HG03571 (cell line): Measurements from ENCODE around the gene ZNF460.

ENCODE experiments used
- ATAC-seq: cut with Tn5 transposase; IDR thresholded peaks from one replicate; pipeline ENCODE4 v1.9.1; 2021; ENCODE audit not compliant: unreplicated experiment

The ZNF460 gene

GRCh38 chr19:57279418-57280164, 694 bp upstream of the ZNF460 start:
- ATAC-seq = peak; percentile 63

GRCh38 chr19:57280962-57281400, 696 bp downstream of the ZNF460 start:
- no peak for ATAC-seq

- no peak for ATAC-seq
Observed at GRCh38 chr19:57282011-57282643, 1.8 kb downstream of the ZNF460 start.

- no peak for ATAC-seq
Observed at GRCh38 chr19:57288373-57288772, 8.1 kb downstream of the ZNF460 start.

DNA sequence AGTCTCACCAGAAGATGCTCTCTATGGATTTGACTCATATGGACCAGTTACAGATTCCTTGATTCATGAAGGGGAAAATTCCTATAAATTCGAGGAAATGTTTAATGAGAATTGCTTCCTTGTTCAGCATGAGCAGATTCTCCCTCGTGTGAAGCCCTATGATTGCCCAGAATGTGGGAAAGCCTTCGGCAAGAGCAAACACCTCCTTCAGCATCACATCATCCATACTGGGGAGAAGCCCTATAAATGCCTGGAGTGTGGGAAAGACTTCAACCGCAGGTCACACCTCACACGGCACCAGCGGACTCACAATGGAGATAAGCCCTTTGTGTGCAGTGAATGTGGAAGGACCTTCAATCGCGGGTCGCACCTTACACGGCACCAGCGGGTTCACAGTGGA, 10.7 kb downstream of the ZNF460 start:
- ATAC-seq = no peak

- ATAC-seq = no peak
Observed at GRCh38 chr19:57292547-57292946, 12.3 kb downstream of the ZNF460 start.

DNA sequence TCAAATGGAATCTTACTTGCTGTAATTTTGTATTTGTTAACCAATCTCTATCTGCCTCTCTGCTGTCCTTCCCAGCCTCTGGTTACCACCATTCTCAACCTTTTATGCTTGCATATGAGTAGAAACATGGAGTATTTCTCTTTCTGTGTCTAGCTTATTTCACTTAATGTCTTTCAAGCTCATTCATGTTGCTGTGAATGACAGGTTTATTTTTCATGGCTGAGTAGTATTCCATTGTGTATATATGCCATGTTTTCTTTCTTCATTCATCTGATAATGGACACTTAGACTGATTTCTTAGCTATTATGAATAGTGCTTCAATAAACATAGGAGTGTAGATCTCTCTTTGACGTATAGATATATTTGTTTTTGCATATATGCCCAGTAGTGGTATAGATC, 13.4 kb downstream of the ZNF460 start:
- no peak for ATAC-seq

GRCh38 chr19:57302020-57302465, 21.8 kb downstream of the ZNF460 start:
- no peak for ATAC-seq

DNA sequence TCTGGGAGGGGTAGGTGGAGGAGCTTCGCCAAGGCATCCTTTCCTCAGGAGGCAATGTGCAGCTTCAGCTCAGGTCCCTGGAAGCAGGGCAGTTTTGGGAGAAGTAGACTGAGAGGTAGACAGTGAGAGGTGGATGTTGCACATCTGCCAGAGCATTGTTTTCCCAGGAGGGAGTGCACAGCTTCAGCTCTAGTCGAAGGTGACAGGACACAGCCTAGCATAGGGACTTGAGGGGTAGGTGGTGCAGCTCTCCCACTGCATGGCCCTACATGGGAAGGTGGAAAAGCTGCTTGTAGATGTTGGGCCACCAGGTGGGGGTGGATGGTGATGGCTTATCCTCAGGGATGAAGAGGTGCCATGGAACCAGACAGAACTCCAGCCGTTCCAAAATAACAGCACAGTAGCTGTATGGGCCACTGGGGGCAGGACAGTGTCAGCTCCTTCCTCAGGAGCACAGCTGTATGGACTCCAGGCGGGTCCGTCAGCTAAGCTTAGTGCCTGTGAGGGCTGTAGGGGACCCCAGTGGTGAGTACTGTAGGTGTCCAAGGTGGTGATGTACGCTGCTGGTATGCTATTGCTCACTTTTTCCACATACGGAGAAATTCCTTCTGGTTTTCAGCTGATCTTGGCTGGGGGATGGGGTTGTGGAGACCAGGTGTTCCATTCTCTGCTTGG, 22.6 kb downstream of the ZNF460 start:
- no peak for ATAC-seq

DNA sequence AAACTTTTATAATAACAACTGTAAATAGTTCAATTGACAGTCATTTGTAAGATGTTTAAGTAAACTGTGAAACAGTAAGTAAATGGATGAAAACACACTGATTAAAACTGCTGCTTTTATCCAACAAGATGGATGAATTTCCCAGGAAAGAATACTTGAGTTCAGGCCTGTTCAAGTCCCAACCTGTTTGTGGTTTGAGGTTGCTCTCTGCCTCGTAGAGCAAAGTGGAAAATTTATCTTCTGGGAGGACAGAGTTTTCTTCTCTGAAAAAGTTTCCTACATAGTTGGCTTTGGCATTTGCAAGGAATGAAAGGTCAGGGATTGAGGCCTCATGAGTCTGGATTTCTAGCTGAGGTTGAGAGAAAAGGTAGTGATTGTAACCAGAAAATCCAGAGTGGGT, 24.8 kb downstream of the ZNF460 start:
- ATAC-seq = no peak

DNA sequence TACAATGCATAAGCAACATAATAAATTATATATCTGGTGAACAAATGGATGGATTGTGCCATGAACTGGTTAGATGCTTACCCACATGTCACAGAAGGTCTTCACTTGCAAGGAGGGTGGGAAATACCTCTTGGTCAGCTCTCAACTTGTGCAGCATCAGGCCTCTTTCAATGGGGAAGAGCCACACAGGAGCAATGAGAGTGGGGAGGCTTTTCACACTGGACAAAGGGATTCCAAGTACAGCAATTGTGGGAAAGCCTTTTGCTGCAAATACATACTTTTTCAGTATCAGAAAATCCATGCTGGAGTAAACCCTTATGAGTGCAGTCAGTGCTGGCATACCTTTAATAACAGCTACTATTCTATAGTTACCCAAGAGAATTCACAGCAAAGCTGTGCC, 28.2 kb downstream of the ZNF460 start:
- ATAC-seq = no peak

GRCh38 chr19:57310792-57311191, 30.5 kb downstream of the ZNF460 start:
- no peak for ATAC-seq

DNA sequence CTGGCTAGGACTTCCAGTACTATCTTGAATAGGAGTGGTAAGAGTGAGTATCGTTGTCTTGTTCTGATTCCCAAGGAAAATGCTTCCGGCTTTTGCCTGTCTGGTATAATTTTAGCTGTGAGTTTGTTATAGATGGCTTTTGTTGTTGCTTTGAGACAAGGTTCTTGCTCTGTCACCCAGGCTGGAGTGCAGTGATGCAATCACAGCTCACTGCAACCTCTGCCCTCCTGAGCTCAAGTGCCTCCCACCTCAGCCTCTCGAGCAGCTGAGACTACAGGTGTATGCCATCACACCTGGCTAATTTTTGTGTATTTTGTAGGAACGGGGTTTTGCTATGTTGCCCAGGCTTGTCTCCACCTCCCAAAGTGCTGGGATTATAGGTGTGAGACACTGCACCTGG, 33.9 kb downstream of the ZNF460 start:
- ATAC-seq = no peak

DNA sequence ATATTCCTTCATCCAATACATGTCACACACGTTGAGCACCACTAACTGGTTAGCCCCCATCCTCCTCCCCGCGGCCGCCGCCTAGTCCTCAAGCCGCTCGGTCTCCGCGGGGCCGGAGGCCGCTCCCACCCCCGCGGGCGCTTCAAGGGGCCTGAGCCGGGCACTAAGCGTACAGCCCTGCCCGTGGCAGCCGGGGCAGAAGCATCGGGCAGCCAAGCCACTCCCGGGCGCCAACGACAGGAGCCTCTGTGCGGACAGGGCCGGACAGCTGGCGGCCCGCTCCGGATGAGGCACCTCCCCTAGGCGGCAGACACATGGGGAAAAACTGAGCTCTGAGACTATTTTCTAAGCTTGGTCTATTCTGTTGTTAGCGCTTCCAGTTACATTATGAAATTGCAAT, 37.2 kb downstream of the ZNF460 start:
- no peak for ATAC-seq

DNA sequence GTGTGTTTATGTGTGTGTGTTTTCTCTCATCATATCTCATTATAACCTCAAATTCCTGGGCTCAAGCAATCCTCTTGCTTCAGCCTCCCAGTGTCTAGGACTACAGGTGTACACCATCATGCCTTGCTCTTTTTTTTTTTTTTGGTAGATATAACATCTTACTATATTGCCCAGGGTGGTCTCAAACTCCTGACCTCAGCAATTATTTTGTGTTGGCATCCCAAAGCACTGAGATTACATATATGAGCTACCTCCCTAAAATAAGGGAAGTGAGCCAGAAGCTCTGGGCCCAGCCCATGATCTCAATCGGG, 39.5 kb downstream of the ZNF460 start:
- no peak for ATAC-seq

GRCh38 chr19:57320180-57321084, 40.1 kb downstream of the ZNF460 start, which contains the start of gene ZNF543:
TSS of gene ZNF543 (plus strand) at chr19:57320472. CDS start at chr19:57320854, 382 bp downstream.
- ATAC-seq = peak; percentile 96

- ATAC-seq = no peak
Observed at GRCh38 chr19:57321116-57321515, 40.8 kb downstream of the ZNF460 start.

DNA sequence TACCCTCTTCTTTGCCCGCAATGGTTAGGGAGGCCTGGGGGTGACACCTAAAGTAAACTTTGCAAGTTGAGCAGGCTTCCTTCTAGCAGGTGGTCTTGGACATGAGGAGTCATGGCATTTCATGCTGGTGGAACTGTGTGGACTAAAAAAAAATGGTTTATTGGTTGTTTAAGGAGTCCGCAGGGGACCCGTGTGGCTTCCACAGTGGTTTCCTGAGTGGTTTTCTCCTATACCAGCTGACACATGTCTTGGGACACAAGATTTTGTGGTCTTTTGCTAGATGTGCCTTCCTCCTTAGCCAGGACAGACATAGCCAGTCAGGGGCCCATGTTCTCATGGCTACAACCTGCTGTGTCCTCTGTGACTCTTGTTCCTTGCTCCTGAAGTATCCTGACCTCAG, 41.5 kb downstream of the ZNF460 start:
- ATAC-seq = no peak

- no peak for ATAC-seq
Observed at GRCh38 chr19:57324992-57325391, 44.7 kb downstream of the ZNF460 start.

- no peak for ATAC-seq
Observed at GRCh38 chr19:57327993-57328392, 47.7 kb downstream of the ZNF460 start.

DNA sequence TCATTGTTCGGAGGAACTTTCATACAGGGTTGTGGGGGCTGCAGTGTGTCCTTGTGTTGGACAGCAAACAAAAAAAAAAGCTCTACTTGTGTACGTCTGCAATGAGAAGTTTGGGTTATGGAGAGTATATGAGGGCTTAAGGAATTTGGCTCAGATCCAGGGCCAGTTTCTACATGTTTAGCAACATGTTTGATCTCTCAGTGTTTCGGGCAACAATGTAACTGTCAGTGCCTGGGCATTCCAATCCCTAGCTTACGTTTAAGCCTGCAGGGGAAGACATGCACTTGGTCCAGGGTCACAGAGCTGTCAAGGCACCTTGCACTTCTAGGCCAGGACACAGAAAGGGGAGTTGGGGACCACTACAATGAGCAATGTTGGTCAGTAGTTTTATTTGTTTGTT, 53.9 kb downstream of the ZNF460 start:
- no peak for ATAC-seq
